NCI-H2081 treated with DMSO at 0.1 percent for 48 hours (cell line): Measurements from ENCODE around the gene TMTC1.
"Not testable (repeated sequence)": the region's sequence is repeated elsewhere in the genome, so short reads cannot be mapped to it uniquely, and the experiment has no call there.

ENCODE experiments used
- DNase-seq: peaks from one replicate; lab custom pipeline; 2025; lab: John Stamatoyannopoulos, UW

The TMTC1 gene

DNA sequence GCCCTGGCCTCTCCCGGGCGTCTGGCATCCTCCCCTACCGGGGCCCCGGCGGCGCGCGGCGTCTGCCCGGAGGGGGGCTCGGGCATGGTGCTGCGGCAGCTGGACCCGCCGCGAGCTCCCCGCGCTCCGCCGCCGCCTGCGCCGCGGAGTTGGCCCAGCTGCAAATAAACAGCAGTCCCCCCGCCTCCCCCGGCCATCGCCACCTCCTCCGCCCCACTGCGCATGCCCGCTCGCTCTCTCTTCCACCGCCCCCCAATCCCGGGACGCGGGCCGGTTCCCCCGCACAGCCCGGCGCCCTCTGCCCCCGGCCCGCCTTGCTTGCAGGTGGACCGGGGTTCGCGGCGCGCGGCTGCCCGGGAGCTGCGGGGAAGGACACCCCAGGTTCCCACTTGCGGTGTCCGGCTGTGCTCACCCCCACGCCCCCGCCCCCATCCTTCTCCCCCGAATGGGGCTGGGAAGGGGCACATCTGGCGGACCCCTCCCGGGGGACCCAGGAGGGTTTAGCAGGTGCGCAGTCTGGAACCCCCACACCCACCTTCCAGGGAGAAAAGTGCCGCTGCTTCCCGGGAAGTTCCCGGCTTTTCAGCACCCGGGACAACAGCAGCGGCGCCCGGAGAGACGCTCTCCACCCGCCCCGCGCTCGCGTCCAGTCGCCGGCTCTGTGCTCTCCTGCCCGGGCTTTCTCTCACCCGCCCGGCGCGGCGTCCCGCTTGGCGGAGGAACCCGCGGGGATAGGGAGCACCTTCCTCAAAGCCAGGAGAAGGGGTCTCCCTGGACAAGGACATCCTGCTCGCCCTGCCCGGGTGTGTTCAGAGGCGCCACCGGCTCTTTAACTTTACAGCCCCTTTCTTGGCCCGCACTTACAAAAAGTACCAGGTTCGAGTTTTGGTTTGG is at the start of gene TMTC1:
Gene TMTC1 (minus strand): TSS at position 170 of the 894 bp plus-strand sequence. CDS start 191 bp downstream, outside the sequence.
- DNase-seq: no peak

DNA sequence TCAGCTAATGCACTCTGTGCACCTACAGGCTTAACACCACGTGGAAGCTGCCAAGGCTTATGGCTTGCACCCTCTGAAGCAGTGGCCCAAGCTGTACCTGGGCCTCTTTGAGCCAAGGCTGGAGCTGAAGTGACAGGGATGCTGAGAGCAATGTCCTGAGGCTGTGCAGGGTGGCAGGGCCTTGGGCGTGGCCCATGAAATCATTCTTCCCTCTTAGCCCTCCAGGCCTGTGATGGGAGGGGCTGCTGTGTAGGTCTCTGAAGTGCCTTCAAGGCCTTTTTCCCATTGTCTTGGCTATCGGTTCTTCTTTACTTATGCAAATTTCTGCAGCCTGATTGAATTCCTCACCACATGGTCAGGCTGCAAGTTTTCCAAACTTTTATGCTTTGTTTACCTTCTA is 47.4 kb upstream of the TMTC1 start:
- DNase-seq: no peak

DNA sequence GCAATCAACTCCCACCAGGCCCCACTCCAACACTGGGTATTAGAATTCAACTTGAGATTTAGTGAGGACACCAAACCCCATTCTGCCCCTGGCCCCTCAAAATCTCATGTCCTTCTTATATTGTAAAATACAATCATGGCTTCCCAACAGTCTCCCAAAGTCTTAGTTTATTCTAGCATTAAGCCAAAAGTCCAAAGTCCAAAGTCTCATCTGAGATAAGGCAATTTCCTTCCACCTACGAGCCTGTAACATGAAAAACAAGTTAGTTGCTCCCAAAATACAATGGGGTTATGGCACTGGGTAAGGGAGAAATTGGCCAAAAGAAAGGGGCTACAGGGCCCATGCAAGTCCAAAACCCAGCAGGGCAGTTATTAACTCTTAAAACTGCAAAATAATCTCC is 46.6 kb upstream of the TMTC1 start:
- DNase-seq: no peak

DNA sequence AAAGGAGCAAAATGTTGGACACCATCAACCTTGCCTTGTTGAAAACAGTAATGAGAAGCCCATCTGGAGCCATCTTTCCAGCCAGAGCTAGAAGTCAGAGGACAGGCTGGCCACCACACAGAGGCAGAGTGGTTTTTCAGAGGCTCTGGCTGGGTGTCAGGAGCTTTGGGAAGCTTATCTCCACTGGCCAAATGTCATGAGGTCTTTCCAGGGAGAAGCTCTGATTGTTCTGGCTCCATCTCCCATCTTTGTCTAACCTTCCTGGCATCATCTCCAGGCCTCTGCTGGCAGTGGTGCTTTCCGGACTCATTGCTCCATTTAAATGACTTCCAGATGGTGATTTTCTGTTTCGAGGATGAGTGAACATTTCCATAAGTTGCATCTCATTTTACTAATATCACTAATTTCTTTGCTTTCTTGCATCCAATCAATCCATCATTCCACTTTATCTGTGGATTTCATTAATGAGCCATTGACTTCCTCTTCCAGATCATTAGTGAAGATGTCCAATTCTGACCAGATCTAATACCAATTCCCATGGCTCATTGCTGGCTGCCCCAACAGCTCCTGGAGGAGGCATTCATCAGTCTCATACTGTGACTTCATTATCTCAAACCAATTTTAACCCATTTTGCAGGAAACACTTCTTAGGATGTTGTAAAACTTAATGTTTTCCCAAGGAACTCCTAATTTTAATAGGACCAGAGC is 35.3 kb upstream of the TMTC1 start:
- no peak for DNase-seq

DNA sequence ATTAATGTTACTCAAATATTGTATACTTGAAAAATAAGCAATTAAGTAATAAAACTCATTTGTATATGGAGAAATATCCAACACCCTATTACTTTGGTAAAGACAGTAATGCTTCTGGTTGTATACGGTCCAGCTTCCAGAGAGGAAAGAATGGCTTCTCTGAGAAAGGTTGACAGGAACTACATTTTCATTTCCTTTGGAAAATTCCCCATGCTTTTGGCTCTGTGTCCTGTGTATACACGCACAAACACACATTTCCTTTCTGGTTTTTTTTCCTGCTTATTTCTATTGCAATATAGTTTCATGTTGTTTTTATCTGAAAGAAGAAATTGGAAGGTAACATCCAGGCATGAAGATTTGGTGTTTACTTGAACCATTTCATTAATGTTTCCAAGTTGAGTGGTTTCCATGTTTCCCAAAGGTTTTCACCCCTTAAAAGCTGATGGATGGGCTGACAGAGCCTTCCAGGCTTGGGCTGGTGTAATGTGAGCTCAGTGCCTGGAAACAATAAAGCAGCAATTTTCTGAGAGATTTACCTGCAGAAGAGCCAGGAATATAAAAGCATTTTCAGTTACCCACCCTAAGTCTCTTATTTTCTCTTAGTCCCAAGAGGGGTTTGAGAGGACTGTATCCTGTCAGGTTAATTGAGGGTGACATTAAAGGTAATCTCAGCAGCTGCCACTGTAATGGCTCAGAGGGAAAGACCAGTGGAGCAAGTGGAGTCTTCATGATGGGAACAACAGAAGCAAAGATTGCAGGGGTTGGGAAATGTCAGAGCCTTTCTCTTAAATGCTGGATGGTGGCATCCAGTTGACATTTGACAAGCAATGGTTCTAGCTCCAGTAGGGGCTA is 33.4 kb upstream of the TMTC1 start:
- no peak for DNase-seq

DNA sequence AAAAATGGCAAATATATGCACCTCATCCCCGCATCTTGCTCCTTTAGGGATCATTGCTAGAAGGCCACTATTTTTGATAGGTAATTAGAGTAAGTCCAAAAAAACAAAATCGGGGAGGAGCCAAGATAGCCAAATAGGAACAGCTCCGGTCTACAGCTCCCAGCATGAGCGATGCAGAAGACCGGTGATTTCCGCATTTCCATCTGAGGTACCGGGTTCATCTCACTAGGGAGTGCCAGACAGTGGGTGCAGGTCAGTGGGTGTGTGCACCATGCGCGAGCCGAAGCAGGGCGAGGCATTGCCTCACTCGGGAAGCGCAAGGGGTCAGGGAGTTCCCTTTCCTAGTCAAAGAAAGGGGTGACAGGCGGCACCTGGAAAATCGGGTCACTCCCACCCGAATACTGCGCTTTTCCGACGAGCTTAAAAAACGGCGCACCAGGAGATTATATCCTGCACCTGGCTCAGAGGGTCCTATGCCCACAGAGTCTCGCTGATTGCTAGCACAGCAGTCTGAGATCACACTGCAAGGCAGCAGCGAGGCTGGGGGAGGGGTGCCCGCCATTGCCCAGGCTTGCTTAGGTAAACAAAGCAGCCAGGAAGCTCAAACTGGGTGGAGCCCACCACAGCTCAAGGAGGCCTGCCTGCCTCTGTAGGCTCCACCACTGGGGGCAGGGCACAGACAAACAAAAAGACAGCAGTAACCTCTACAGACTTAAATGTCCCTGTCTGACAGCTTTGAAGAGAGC is 26.0 kb upstream of the TMTC1 start:
- not testable (repeated sequence) for DNase-seq

DNA sequence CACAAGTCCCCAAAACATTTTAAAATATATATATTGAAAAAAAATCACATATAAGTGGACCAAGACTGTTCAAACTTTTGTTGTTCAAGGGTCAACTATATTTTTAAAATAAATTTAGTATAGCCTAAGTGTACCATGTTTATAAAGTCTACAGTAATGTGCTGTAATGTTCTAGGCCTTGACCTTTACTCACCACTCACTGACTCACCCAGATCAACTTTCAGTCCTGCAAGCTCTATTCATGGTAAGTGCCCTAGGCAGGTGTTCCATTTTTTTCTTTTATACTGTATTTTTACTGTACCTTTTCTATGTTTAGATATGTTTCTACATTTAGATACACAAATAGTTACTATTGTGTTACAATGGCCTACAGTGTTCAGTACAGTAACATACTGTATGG is 23.4 kb upstream of the TMTC1 start:
- no peak for DNase-seq

DNA sequence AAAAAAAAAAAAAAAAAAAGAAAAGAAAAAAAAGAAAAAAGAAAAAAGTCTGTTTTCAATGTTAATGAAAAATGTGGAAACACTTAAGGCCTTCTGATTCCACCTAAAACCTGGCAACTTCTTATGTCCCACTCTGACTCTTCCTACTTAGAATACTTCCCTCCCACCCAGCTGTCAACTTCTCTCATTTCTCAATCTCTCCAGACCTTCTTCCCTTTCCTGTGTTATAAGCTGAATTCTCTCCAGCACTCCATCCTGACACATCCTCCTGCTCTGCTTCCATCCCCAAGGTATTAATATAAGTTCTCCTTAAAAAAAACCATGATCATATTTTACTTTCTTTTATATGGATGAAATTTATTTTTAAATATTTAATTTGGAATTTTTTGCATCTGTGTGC is 20.3 kb upstream of the TMTC1 start:
- DNase-seq: no peak

DNA sequence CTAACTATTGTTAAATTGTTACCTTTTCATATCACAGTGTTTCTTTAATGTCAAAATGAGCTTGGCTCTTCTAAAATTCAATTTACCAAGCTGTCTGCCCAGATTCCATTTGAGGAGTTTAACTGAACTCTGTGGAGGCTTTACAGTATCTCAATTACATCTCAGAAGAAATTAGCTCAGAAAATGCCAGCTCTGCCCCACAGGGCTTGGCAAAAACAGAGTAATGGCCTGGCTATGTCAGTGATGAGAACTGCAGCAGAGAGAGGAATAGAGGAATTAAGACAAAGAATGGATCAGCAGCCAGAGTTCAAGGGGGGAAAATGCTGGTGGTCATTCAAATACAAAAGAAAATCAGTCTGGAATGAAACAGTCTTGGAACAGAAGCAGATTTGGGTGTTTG is 15.8 kb upstream of the TMTC1 start:
- DNase-seq: no peak

DNA sequence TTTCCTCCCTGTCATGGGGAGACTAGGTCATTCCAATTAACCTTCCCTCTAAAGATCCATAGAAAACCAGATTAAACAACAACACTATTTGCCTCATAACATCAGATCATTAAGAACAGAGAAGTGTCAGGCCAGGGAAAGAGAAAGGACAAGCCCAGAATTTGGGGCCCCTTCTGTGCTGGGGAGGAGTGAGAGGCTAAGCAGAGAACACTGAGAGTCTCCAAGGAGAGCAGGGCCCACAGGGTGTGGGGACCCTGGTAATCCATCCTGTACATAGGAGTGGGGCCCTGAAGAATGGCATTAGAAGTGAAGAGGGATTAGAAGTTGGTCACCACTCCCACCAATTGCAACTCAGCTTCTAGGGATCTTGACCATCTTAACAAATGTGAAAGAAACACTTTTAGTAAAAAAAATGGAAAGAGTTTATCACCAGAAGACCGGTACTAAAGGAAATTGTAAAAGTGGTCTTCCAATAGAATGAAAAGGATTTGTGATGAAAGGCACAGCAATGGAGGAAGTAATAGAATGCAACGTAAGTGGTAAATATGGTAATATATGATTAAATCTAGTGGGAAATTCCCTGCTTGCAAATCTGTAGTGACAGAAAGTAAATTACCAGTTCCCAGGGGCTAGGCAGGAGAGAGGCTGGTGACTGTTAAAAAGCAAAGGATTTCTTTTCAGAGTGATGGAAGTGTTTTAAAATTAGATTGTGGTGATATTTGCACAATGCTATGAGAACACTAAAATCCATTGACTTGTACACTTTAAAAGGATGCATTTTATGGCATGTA is 14.0 kb upstream of the TMTC1 start:
- DNase-seq: no peak

DNA sequence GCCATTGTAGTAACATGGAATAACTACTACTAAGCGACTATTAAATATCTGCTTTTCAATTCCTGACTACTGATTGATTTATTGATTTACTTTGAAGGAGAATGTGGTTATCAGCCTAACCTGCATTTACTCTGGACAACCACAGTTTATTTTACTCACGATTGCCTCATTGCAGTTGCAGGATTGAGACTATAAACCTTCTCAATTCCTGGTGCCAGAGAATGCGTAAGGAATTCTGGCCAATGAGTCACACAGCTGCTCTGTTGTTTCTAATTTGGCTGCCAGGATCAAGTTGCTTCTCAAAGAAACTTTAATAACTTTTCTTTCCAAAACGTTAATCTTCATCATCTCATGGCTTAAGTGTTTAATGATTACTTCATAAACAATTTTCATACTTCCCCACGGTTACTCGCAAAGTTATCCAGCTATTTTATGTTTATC is 13.1 kb upstream of the TMTC1 start:
- DNase-seq: no peak

DNA sequence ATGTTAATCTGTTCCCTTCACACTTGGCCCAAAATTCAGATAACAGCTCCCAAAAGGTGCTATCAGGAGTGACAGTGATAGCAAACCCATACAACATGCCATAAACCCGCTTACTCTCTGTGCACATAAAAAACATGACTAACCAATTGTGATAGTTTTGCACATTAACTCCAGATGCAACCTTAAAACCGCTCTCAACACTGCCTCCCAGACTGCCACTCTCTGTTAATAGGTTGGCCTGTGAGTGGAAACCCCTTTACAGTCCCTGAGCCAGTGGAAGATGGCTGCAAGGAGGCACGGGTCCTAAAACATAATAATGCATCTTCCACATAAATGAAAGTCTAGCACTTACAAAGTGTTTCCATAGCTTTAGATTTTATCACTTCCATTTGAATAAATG is 12.0 kb upstream of the TMTC1 start:
- no peak for DNase-seq

DNA sequence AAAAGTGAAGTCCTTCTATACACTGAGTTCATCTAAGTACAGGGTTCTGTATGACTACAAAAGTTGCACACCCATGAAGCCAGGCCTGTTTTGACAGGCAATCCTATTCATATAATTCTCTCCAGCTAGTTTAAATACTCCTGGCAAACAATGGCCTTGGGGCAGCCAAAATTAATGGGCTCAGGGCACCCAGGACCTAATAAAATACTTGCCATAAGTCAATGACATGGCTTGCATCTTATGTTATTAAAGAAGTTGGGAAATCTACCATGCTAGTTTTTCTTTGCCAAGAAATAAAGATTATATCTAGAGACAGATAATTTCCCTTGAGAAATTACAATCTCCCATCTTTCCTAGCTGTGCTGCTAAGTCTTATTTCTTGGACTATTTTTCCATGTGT is 11.1 kb upstream of the TMTC1 start:
- no peak for DNase-seq

DNA sequence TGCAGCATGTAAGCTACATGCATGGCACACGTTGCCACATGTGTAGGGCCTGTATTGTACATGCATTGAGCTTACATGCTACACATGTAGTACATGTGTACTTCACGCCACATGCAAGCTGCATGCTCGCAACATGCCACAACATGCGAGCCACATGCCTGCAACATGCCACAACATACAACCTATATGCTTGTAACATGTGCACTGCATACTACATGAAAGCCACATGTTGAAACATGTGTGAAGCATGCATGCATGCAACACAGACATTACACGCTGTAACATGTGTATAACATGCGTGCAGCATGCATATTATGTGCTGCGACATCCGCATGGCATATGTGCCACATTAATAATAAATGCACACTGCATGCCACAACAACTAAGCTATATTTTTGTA is 9.1 kb upstream of the TMTC1 start:
- DNase-seq: no peak

DNA sequence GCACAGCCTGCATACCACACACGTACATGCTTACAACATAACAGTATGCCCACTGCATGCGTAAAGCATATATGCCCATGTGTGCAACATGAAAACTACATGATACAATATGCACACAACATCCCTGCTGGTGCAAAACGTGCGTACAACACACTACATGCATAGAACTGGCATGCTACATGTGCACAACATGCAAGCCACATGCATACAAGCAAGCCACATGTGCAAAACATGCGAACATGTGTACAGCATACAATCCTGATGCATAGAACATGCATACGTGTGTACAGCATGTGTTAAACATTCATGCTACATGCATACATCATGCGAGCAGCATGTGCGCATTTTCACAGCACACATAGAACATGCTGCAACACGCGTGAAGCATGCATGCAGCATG is 8.4 kb upstream of the TMTC1 start:
- DNase-seq: no peak

DNA sequence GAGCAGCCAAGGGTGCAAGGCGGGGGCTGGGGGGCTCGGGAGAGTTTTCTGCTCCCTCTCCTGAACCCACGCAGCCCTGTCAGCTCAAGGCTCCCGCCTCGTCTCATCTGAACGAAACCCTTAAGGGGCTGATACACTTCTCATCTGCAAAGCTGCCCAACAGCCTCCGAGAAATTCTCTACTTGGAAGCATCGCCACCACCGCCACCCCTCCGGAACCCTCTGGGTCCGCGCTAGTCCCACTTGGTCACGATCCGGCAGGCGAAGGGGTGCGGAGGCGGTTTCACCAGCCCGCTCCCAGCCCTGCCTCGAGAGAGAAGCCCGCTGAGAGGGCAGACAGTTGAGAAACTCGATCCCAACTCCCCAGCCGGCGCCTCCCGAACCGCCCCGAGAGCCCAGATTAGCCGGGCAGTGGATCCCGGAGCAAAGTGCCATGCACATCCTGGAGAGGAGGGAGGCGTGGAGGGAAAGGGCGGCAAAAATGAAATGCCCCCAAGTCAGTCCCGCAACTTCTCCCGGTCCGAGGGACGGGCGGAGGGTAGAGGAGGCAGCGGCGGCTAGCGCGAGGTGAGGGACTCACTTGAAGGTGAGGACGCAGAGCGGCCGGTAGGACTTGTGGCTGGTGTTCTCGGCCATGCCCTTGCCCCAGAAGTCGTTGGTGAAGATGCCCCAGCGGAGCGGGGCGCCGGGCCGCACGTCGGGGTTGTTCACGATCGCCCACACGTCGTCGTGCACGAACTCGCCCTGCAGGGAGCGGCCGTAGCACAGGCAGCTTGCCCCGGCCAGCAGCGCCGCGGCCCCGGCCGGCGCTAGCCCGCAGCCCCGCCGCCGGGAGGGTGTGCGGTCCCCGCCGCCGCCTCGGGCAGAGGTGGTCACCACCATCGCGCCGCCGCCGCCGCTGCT is 620 bp downstream of the TMTC1 start:
- no peak for DNase-seq

DNA sequence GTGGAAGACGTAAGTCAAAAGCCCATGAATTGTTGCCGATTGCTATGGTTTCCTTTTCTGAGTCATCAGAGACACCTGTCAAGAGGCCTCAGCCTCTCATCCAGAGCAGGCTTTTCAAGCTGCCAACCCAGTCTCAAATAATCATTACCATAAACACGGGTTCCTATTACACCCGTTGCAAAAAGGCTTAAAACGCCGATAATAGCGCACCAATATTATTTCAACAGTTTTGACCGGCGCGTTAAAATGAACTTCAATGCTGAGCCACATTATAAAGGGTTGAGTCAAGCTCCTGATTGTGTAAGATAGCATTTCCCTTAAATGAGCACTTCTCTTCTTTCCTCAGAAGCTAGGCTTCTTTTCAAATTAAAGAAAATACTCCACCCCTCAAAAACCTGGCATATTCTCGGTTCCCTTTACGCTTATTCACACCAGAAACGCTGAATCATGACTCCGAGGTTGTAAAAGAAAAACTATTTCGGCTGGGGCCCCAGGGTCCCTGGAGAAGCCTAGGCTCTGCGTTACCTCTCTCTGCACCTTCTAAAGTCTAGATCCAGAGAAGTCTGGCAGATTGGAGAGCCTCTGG is 1.4 kb downstream of the TMTC1 start:
- no peak for DNase-seq

DNA sequence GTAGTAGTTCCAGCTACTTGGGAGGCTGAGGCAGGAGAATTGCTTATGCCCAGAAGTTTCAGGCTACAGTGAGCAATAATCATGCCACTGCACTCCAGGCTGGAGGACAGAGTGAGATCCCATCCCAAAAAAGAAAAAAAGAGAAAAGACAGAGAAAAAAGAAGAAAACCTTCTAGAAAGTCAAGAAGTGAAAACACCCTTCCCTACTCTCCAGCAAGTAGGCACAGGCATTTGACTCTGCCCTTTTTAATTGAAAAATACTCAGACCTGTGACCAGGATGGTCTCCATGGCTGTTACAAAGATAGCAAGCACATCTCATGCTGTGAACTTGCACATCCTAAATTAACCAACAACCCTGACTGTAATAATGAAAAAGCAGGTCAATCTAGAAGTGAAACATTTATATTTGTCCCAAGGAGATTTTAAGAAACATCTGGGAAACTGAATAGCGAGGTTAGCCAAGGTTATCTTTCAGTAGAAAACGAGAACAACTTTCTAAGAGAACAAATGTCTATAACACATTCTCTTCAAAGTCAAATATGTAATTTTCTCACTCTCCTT is 2.0 kb downstream of the TMTC1 start:
- no peak for DNase-seq

DNA sequence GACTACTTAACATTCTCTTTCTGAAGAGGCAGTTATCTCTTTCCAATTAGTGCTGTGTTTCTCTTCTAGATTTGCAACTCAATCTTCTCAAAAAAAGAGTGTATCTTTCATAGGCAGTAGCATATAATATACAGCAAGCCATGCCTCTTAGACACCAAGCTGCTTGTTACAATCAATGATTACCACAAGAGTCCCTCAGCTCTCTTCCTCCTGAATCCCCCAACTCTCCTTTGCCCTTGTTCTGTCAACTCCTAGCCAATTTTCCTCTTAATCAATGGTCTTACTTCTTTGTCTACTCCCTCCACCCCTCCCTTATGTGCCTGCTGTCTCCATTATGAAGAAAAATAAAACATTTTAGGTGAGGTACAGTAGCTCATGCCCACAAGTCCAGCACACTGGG is 2.6 kb downstream of the TMTC1 start:
- no peak for DNase-seq
